Left cardiac atrium (tissue), 4 donors: ENCODE data around the gene WDR93. TPM values are rescaled to one million over a fixed set of nuclear protein-coding genes. Genes with fewer than 3 reads are reported as not detected.
A peak's percentile ranks its signal among the peaks of the same experiment; 100 is the strongest.

Source experiments
- ATAC-seq, 2 donors: fragments of 200-7000 bp; cut with Tn5 transposase; one replicate each; pipeline ENCODE4 v1.9.1; 2020; ENCODE audit warnings: mild to moderate bottlenecking in 2 of 2, moderate library complexity in 2 of 2
- DNase-seq: peaks from one replicate; pipeline ENCODE4 v3.0.0-alpha.2; 2020
- intact Hi-C, 2 donors: fragments of 100-400 bp; cut with DNase I; formaldehyde crosslinking; loops; one replicate each; pipeline versions ENCODE4 v1.14.1 to v1.15.1; 2022 to 2023
- long read RNA-seq: library from polyadenylated mRNA; unstranded; transcript quantifications from one replicate; pipeline ENCODE4 v2.0.0, GENCODE V29; 2021
- total RNA-seq, 2 donors: library from RNA; stranded (reverse); fragmentation: NEBNext Ultra II Directional; extraction: Animal tissue kit (Norgen Biotek cat#: 25700); gene quantifications; one replicate each; pipeline ENCODE4 v1.2.1, GENCODE V29; 2021
- donor health status: DM: no; HTN: yes; CAD: no.
- donor health status: DM: no; HTN: yes; CAD: no; lungs with severe emphysema.
- donor health status: DM: yes; HTN: yes; CAD: no.
- donor health status: Dilated cardiomyopathy.

WDR93 gene
- total RNA-seq, result not detected
- long read RNA-seq, partial matches to known transcripts, result 0 of 1 reads
- long read RNA-seq, other reads (novel, unspliced or antisense), result 1 of 1 reads

DNA sequence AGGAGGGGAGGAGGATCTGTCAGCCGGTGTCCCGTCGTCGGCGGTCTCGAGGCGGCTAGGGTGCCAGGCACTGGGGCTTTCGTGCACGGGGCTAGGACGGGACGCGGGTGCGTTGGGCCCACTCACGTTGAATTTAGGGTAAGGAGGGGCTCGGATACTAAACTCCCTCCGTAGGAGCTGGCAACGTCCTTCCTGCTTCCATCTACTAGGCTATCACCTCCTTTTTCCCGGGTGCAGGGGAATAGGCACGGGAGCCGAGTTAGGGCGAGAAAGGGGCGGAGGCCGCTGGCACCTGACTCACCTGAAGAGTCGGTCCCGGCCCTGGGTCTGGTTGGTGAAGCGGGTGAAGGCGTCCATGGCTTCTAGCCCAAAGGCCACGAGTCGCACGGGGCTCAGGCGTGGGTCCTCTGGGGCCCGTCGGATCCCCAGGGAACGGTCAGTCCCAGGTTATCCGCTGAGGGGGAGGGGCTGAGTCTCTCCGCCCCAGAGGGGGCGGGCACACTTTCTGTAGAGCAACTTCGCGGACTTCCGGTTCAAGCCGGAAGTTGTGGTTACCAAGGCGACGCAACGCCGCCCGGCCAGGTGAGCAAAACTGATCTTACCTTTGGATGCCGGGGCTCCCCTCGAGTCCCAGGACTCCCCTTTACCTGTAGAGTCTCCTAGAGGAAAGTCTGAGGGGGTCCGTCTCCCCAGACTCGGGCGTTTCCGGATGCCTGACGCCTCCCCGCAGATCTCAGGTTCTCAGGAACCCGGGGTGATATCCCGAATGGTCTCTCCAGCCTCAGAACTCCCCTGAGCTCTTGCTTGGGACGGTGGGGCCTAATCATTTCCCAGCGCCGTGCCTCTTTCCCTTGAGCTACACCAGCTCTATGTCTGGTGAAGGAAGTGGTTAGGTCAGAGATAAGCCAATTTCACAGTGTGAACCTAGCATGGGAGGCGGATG lies at the start of gene WDR93, which contains the start of gene PEX11A:
WDR93 (plus strand) TSS at position 536 of the 943 bp plus-strand sequence. CDS start 10,936 bp downstream, outside the sequence.
PEX11A (minus strand) TSS at position 479 of the 943 bp plus-strand sequence; CDS start at position 357, 122 bp downstream.
- intact Hi-C loops, result no loop called here
- DNase-seq (peak; percentile 86), ATAC-seq (peak; percentile 94 to 98)

DNA sequence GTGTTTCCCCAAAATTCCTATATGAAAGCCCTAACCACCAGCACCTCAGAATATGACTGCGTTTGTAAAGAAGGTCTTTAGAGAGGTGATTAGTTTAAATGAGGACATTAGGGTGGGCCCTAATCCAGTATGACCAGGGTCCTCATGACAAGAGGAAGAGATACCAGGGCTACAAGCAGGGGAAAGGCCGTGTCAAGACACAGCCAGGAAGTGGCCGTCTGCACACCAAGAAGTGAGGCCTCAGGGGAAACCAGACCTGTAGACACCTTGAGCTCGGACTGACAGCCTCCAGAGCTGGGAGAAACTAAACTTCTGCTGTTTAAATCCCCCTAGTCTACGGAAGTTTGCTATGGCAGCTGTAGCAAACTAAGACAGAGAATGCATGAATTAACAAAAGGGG lies 49.6 kb upstream of the WDR93 start:
- intact Hi-C loops, result loop anchor here (10.0 kb wide), 1 partner anchor 94 kb away; no protein-coding TSS in a partner anchor
- ATAC-seq (no peak), DNase-seq (no peak)

DNA sequence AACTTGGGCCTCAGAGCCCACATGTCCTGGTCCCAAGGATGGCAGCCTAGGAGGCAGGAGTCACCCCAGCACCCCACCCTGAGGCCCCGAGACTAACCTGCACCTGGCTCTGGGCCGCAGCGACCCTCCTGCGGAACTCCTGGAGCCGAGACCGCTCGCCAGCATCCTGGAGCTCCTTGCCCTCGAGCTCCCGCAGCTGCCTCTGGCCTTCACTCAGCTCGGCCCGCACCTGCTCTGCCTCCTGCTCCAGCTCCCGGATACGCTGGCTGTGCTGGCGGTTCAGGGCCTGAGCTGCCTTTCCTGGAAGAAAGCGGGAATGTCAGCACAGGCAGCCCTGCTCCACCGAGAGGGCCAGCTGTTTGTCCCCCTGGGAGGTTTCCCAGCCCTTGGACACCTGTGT lies 48.5 kb upstream of the WDR93 start:
- intact Hi-C loops, result loop anchor here (10.0 kb wide), 1 partner anchor 93 kb away; no protein-coding TSS in a partner anchor
- ATAC-seq (no peak), DNase-seq (no peak)

DNA sequence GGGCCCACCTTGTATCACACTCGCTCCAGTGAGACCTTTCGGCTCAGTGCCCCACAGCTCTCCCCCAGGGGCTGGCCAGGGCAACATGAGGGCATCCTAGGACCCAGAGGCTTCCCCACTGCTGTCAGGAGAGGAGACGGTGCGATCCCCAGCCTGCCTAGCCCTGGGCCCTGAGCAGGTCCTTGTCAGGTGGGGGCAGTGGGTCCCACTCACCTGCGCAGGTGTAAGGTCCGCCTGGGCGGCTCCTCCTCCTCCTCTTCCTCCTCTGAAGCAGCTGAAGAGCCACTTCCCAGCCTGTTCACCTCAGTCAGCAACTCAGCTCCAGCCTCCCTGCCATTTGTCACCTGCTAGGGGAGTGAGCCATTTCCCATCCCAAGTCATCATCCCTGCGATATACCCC lies 44.9 kb upstream of the WDR93 start:
- ATAC-seq (no peak), DNase-seq (no peak)
- intact Hi-C loops, result loop anchor here (2.0 to 10.0 kb wide), 3 partner anchors 35 to 107 kb away; partner anchors contain the start of gene MESP1 (in 1 of the 2)

DNA sequence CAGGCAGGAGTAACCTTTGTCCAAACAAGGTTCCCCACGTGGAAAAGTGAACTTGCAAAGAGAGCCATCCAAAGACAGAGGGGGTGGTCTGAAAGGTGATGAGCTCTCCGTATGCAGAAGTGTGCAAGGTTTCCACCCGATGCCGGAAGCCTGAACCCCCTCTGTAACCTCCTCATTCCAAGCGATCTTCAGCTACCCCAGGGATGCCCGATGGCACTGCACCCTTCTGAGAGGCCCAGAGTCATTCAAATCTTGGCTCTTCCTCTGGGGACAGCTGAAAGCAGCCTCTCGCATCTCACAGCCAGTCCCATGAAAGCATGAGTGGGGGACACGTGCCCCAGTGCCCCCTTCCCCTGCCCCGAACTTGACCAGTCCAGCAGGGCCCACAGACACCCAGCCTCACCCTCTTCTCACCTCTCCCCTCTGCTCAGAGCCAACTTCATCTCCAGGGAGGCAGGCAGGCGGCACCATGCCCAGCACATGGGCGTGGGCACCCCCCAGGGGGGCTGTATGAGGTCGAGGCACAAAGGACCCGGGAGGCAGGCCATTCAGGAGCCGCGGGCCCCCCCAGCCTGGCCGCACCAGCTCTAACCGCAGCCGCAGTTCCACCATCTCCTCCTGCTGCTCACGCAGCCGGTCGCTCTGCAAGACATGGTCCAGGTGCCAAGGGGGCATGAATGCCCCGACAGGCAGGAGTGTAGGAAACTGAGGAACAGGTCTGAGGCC lies 44.0 kb upstream of the WDR93 start:
- DNase-seq, result no peak

DNA sequence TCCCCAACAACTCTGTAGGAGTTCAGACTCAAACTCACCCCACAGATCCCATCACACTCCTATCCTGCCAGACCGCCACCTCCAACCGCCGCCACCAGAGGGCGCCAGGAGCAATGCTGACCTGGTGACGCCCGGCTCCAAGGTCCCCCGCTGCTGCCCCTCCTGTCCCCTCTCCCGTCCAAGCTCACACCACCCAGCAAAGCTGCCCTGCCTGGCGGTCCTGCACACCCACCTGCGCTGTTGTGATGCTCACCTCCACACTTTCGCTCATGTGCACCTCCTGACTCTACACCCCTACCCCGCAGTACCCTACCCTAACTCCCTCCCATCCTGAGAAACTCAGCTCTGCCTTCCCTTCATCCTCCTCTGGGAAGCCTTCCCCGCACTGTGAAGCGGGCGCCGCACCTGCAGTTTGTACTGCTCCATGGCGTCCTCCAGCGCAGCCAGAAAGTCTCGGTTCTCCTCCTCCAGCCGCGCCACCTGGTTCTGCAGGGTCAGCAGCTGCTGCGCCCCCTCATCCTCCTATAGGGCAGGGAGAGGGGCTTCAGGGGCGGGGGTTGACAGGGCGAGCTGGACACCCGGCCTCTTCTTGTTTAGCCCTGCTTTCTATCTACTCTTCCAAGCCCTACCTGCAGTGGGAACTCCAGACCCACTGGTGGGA lies 43.3 kb upstream of the WDR93 start:
- DNase-seq, result peak; percentile 80
- peak; percentile 68 to 80 for ATAC-seq
- intact Hi-C loops, result loop anchor here (2.0 to 10.0 kb wide), 3 partner anchors 33 to 105 kb away; partner anchors contain the start of gene MESP1 (in 1 of the 2)

More for the DNA sequence above, 44.0 kb upstream of the WDR93 start:
- intact Hi-C loops, result loop anchor here (2.0 to 10.0 kb wide), 3 partner anchors 34 to 106 kb away; partner anchors contain the start of gene MESP1 (in 1 of the 2)
- peak in 1 of 2 donors; percentile 6 for ATAC-seq

DNA sequence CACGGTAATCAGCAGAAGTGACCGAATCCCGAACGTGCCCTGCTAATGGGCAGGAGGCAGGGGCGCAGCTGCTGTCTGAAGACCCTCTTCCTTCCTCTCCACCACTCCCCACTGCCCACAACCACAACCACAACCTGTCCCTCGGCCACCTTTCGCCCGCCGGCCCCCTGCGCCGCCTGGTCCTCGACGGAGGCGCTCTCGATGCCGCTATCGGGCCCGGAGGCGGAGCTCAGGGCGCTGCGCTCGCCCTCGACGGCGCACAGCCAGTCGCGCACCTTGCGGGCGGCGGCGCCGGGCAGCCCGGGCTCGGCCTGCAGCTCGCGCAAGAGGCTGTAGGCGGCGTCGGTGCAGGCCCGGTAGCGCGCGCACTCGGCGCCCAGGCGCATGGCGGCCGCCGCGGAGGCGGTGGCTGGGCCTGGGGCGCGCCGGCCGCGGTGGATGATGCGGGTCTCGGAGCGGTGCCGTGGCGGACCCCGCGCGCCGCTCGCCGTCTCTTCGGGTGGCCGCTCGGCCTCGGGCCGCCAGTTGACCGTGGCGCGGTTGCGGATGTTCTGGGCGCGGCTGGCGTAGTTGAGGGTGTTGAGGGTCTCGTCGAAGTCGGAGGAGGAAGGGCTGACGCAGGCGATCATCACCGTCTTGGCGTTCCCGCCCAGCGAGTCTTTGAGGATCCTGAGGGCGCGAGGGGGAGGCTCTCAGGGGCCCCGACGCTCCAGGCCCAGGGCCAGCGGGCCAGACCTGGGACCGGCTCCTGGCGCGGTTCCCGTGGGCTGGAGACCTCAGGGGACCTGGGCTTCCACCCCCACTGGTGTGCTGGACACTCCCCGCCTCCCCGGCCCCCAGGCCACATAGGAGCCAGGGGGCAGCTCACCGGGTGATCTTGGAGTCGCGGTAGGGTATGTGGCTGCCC lies 42.3 kb upstream of the WDR93 start:
- ATAC-seq, result no peak
- no peak for DNase-seq
- intact Hi-C loops, result loop anchor here (5.0 to 10.0 kb wide), 2 partner anchors 86 to 104 kb away; partner anchors contain the start of gene MESP1 (in 1 of the 2)

DNA sequence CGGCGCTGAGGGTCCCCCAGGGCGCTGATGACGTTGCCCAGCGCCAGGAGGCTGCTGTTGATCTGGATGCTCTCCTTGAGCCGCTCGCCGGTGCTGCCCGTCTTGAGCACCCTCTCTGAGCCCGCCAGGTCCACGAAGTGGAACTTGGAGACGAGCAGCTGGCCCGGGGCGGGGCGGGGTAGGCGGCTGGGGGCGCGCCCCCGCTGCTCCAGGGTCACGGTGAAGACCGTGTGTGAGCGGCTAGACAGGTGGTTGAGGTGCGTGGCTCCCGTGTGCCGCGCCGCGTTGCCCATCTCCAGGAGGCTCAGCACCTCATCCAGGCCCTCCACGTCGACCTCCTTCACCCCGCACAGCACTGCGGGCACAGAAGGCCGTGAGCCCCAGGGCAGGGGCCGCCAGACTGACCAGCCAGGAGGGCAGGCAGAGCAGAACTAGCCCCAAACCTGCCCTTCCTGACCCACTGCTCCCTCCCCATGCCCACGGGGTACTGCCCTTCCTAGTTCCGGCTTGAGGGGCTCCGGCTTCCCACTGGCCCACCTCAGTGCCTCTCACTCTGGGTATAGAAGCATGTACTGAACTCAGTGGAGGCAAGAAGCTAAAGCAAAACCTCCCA lies 41.5 kb upstream of the WDR93 start:
- intact Hi-C loops, result loop anchor here (5.0 to 10.0 kb wide), 2 partner anchors 86 to 103 kb away; partner anchors contain the start of gene MESP1 (in 1 of the 2)
- DNase-seq (no peak), ATAC-seq (no peak)

DNA sequence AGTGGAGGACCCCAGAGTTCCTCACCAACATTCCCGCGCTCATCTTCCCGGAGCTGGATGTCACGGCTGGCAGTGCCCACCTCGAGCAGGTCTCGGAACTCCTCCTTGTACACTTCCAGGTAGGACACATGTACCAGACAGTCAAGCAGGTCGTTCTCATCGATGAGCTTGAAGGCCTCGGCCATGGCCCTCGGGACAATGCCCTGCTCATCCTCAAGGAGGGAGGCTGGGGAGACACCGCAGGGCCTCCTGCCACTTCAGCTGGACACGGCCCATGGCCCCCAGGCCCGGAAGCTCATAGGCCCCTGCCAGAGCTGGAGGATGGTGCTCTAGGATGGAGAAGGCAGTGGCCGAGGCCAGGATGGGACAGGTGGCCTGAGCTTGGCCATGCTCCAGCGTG lies 40.9 kb upstream of the WDR93 start:
- ATAC-seq (no peak), DNase-seq (no peak)
- intact Hi-C loops, result loop anchor here (5.0 to 10.0 kb wide), 2 partner anchors 85 to 103 kb away; partner anchors contain the start of gene MESP1 (in 1 of the 2)

DNA sequence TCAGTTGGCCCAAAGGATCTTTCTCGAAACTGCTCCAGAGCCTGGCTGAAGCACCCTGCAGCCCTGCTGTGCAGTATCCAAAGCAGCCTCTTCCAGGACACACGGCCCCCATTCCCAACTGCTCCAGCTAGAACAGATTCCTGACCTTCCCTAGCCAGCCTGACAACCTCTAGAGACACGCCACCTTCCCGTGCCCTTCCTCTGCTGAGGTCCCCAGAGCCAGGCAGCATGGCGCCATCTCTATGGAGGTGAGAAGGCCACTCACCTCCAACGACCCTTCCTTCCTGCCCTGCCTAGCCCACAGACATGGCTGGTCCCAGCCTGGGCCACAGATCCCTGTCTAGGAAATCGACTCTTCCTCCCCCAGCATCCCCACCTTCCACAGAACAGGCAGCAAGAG lies 38.5 kb upstream of the WDR93 start:
- DNase-seq, result no peak
- ATAC-seq, result no peak
- intact Hi-C loops, result no loop called here

DNA sequence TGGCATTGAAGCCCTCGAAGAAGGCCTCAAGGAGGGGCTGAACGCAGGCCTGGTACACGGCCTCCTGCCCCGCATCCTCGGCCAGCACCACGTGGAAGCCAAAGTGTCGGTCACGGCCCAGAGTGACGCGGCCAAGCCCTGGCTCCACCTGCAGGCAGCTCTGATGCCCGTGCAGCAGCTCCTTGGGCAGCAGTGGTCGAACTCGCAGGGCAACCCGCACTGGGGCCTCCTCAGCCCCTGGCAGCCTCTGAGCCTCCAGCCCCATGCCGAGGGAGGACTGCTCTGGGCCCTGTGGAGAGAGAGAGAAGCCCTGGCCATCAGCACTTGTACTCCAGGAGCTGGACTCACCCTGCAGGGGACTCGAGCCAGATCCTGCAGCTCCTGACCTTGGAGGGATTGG lies 37.9 kb upstream of the WDR93 start:
- intact Hi-C loops, result no loop called here
- ATAC-seq (no peak), DNase-seq (no peak)

DNA sequence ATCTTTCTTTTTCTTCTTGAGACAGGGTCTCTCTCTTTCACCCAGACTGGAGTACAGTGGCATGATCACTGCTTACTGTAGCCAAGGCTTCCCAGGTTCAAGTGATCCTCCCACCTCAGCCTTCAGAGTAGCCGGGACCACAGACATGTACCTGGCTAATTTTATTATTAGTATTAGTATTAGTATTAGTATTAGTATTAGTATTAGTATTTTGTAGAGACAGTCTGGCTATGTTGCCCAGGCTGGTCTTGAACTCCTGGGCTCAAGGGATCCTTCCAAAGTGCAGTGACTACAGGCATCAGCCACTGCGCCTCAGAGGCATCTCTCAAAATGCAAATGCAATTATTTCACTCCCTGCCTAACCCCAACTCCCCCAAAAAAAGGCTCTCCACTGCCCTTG lies 37.0 kb upstream of the WDR93 start:
- DNase-seq (no peak), ATAC-seq (no peak)
- intact Hi-C loops, result no loop called here

DNA sequence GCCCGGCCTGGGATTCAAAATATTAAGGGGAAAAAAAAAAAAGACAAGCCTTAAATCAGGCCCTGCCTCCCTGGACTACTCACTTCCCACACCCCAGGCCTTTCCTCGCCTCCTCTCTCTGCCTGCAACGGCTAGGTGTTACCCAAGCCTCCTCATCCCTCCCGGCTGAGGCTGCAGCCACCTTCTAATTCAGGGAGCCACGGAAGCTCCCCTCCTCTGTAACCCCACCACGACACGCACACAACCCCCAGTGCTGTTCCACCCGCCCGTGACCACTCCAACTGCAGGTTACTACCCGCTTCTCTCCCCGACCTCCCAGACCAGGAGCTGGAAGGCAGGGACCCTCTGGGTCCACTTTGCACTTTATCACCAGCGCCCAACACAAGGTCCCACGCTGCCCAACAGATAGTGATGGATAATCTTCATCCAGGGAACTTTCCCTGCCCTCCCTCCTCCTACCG lies 36.3 kb upstream of the WDR93 start:
- ATAC-seq, result peak in 1 of 2 donors; percentile 2
- DNase-seq, result no peak
- intact Hi-C loops, result no loop called here

DNA sequence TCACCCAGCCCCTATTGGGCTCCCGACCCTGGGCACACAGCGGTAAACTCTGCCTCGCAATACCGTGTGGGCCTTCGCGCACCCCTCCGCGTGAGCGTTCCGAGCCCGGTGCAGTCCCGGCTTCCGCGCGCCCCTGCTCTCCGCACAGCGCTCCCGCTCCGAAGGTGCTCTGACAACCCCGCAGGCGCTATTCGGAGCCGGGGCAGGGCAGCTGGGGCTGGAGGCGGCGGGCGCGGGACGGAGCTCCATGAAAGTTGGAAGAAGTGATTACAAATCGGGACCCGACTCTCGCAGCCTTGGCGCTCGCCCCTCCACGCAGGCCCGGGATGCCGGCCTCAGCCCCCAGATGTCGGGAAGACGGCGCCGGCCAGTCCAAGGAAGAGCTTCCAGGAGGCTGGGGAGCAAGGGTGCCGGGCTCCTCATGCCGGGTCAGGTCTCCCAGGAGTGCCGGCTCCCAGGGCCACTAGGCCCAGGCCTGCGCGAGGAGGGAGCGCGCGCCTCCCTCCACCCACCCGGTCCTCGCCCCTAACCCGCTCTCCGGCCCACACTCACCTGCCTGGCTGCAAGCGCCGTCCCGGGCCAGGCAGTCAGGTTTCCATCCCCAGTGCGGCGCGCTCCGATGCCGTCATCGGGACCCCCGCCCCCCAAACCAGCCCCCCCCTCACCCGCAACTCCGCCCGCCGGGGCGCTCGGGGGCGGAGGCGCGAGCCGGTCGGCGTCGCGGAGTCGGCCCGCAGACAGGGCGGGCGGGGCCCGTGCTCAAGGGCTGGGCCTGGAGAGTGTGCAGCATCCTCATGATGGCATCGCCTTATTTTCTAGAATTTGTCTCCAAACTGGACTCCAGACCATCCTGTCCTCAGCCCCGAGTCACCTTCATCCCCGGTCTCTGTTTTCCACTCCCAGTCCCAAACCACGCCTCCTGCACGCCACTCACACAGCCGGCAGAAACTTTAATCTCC lies 35.5 kb upstream of the WDR93 start, which contains the start of gene KIF7:
KIF7 (minus strand) TSS at position 621 of the 959 bp plus-strand sequence. CDS start 2,537 bp downstream, outside the sequence.
- ATAC-seq, result peak; percentile 86 to 89
- intact Hi-C loops, result no loop called here
- no peak for DNase-seq

DNA sequence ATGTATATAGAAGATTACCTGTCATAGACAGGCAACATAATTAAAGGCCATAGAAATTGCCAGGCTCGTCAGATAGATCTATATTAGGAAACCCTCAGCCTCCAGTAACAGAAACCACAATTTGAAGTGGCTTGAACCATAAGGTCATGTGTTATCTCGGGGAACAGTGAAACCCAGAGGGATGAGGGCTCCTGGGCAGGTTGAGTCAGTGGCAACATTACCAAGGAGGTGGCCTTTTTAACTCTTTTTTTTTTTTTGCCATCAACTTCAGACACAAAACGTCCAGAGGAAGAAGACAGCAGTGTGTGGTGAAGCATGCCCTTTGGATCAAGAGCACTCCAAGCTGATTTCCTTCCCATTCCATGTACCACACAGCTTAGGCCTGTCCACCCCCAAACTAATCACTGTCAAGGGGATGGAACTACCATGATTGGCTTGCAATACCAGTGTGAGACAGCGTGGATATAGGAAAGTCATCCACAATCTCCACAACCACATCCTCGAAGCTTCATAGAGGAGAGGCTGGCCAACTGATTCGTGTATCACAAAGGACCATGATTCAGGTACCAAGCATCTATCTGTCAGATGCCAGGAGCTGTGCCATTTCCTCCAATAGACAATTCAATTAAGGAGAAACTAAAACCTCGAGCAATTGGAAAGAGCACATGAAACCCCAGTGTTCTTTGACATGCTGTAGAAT lies 34.3 kb upstream of the WDR93 start:
- ATAC-seq (no peak), DNase-seq (no peak)
- intact Hi-C loops, result no loop called here
